GM06990 (cell line): Measurements from ENCODE around the gene RPL22.

ENCODE experiments used
- DNase-seq: peaks from one replicate; pipeline ENCODE4 v3.0.0-alpha.2; 2011; ENCODE audit not compliant: insufficient read length; ENCODE audit errors: extremely low read depth
- H3K27me3 ChIP-seq: replicated peaks from 2 replicates; pipeline ENCODE4 v1.6.0; 2011; ENCODE audit warnings: low read length; ENCODE audit not compliant: control insufficient read depth, insufficient read depth
- H3K36me3 ChIP-seq: 2 replicates; pipeline ENCODE4 v1.5.1; 2011; ENCODE audit warnings: low read length; ENCODE audit not compliant: control insufficient read depth, insufficient read depth
- H3K4me3 ChIP-seq: replicated peaks from 2 replicates; pipeline ENCODE4 v1.5.1; 2011; ENCODE audit warnings: low read depth, mild to moderate bottlenecking, control low read depth, low read length
- TF ChIP-seq, protein P1 (sequence below): IDR thresholded peaks from 2 replicates; pipeline ENCODE4 v1.5.1; 2011; ENCODE audit warnings: low read length, control low read depth, mild to moderate bottlenecking, inconsistent platforms; ENCODE audit not compliant: insufficient read depth, poor library complexity, severe bottlenecking

Gene RPL22

DNA sequence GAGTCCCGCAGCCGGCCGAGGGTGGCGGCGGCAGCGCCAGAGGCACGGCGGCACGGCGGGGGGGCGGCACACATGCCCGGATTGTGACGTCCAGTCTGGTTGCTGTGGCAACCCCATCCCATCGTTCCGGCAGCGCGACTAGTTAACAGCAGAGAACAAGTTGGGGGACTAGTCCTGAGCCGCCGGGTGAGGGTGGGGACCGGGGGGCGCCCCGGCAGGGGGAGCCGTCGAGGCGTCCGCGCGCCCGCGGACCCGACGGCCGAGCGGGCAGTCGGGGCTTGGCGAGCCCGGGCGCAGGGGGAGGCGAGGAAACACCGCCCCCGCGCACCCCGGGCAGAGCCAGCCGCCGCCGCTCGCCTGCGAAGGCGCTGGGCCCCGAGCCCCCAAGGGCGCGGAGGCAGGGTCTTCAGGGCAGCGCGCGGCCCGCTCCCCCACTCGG lies 19.1 kb downstream of the RPL22 start, which contains the start of gene CHD5:
Gene CHD5, minus strand, starts transcription at position 54 of the 439 bp plus-strand sequence. CDS start 298 bp downstream, outside the sequence.
- TF ChIP-seq, protein P1, sequence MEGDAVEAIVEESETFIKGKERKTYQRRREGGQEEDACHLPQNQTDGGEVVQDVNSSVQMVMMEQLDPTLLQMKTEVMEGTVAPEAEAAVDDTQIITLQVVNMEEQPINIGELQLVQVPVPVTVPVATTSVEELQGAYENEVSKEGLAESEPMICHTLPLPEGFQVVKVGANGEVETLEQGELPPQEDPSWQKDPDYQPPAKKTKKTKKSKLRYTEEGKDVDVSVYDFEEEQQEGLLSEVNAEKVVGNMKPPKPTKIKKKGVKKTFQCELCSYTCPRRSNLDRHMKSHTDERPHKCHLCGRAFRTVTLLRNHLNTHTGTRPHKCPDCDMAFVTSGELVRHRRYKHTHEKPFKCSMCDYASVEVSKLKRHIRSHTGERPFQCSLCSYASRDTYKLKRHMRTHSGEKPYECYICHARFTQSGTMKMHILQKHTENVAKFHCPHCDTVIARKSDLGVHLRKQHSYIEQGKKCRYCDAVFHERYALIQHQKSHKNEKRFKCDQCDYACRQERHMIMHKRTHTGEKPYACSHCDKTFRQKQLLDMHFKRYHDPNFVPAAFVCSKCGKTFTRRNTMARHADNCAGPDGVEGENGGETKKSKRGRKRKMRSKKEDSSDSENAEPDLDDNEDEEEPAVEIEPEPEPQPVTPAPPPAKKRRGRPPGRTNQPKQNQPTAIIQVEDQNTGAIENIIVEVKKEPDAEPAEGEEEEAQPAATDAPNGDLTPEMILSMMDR, result no peak
- DNase-seq, result no peak
- H3K27me3 ChIP-seq, result peaks cover 5% of the 10 kb centered on the region
- H3K36me3 ChIP-seq, result peaks cover 1% of the 10 kb centered on the region
- no peak within 1 kb of the TSS for H3K4me3 ChIP-seq

DNA sequence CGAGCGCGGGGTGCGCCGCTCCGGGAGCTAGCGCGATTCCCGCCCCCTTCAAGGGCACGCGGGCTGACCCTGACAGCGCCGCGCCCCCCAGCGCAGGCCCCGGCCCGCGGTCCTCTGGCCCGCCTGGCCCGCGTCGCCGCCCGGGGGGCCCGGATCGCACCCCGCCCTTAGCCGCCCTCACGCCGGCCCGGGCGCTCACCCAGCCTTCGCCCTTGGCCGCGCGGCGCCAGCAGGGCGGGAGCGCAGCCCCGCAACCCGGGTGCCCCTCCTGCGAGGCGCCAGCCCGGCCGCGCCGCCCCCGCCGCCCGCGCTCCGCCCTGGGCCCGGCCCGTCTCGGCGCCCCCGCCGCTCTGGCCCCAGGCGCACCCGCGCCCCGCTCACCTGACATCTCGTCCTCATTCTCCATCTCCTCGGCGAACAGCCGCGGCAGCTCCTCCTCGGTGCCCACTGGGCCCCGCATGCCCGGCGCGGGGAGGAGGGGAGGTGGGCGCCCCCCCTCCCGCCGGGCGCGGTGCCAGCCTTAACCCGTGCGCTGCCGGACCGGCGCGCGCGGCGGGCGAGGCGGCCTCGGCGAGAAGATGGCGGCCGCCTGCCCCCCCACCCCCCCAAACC lies 19.7 kb downstream of the RPL22 start:
- H3K4me3 ChIP-seq, result no peak overlapping the region
- peaks cover 5% of the 10 kb centered on the region for H3K27me3 ChIP-seq
- no peak for DNase-seq
- H3K36me3 ChIP-seq, result peaks cover 1% of the 10 kb centered on the region
- TF ChIP-seq, protein P1, result no peak

DNA sequence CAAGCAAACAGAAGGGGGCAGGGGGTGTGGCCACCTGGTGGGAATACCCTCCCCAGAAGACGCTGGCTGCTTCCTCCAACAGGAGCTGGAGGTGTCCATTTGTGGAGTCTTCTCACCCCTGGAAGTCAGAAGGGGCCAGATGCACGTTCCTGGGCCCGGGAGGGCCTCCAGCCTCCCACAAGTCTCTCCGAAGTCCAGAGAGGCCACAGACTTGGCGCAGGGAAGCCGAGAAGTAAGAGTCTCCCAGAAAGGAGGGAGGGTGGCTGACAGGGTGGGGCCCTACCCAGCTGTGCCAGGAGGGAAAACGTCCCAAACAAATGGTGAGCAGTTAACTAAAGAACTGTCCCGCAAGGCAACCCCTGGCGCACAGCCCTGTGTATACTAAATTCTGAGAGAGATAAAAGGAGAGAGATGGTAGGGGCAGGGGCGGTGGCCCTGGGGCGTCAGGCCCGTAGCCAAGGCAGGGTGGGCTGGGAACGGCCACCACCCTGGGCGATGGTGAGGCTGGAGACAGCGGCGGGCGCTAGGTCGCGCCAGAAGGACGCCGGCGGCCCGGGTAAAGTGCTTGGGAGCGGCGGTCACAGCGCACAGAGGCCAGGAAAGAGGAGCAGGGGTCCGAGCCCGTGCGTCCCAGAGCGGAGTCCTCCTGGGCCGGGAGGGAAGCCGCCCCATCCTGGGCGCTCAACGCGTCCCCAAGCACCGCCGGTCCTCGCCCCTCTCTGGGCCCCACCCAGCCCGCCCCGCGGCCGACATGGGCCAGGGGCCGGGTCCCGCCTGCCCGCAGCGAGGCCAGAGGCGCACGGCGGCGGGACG lies 20.4 kb downstream of the RPL22 start:
- Histone ChIP-seq H3K27me3 (peaks cover 5% of the 10 kb centered on the region), H3K4me3 (no peak overlapping the region), H3K36me3 (no peaks in the 10 kb centered on the region)
- TF ChIP-seq, protein P1, result no peak
- no peak for DNase-seq

DNA sequence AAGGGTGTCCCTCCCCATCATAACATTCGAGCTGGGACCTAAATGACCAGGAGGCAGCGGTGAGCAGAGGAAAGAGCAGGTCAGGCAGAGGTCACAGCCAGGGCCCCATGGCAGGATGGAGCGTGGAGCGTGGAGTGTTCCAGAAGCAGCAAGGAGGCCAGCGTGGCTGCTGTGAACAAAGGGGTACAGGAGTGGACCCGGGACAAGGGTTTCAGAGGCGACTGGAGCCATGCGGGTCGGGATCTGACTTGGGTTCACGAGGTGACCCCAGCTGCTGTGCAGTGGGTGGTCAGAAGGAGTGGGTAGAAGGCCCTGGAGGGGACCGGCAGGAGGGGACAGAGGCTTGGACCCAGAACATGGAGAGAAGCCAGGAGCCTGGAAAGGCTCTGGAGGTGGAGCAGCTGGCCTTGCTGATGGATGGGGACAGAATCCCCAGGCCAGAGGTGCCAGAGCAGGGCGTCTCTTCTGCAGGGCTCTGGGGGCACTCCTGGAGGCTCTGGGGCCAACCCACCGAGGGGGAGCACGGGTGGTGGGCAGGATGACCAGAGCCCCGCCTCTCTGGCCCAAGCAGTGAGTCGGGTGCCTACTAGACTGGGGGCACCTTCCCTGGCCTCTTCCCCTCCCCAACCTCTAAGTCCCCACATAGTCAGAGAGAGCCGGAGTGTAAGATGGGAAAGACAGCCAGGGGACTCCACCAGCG lies 21.6 kb downstream of the RPL22 start:
- H3K36me3 ChIP-seq, result no peaks in the 10 kb centered on the region
- H3K27me3 ChIP-seq, result peaks cover 5% of the 10 kb centered on the region
- no peak overlapping the region for H3K4me3 ChIP-seq
- TF ChIP-seq, protein P1, result no peak
- no peak for DNase-seq

DNA sequence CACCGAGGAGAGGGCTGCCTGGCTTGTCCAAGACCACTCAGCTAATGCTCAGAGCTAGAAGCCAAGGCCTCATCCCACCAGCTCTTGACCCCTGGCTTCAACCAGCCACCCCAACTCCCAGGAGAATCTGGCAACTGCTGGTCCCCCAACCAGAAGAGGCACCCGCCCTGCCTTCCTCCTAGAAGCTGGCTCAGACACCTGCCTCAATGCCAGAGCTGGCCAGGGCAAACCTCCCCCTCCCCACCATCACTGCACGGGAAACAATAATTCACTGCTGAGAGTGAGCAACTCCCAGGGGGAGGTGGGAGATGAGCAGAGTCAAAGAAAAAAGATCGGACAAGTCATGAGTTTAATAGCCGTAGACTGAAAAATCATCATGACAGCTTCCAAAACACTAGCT lies 22.6 kb downstream of the RPL22 start:
- Histone ChIP-seq H3K36me3 (no peaks in the 10 kb centered on the region), H3K27me3 (peaks cover 5% of the 10 kb centered on the region), H3K4me3 (no peak overlapping the region)
- TF ChIP-seq, protein P1, result no peak
- DNase-seq, result no peak
